K562 treated with DMSO at 1 percent for 12 hours (cell line): ENCODE measurements around the gene PI4KA. TPM values are rescaled to one million over a fixed set of nuclear protein-coding genes. Genes with fewer than 3 reads are reported as not detected.

Source experiments
- total RNA-seq: library from RNA; unstranded; fragments of 300-600 nt; gene quantifications from 2 replicates; pipeline ENCODE4 v1.2.3, GENCODE V29; 2022; ENCODE audit not compliant: insufficient read depth

The PI4KA gene
- 121 and 259 TPM in 2 replicates for total RNA-seq

DNA sequence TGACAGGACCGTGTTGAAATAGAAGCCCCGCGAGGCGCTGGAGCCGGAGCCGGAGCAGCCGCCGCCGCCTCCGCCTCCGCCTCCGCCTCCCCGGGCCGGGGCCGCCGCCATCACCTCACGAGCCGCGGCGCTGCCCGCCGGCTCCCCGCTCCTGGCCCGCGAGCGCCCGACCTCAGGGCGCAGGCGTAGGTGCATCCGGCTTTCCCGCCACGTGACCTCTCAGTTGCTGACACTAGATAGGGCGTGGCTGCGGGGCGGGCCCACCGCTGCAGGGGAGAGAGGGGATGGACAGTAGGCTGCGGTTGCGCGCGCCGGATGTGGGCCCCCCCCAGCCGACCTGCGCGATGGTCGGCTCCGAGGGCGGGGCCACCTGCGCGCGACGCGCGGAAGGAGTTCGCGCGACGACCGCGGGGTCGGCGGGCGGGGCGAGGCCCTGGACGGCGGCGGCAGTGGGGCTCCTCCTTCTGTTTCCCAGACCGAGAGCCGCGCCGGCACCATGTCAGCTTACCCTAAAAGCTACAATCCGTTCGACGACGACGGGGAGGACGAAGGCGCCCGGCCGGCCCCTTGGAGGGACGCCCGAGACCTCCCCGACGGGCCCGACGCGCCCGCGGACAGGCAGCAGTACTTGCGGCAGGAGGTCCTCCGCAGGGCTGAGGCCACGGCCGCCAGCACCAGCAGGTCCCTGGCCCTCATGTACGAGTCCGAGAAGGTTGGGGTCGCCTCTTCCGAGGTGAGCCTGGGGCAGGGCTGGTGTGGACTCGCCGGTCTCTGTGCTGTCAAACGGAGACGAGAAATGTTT is at the start of gene PI4KA, which contains the start of gene SNAP29:
Gene PI4KA (minus strand): TSS at position 197 of the 802 bp plus-strand sequence. CDS start 86 bp downstream, at position 111.
Gene SNAP29 (plus strand): TSS at position 393 of the 802 bp plus-strand sequence. CDS start 104 bp downstream, at position 497.

DNA sequence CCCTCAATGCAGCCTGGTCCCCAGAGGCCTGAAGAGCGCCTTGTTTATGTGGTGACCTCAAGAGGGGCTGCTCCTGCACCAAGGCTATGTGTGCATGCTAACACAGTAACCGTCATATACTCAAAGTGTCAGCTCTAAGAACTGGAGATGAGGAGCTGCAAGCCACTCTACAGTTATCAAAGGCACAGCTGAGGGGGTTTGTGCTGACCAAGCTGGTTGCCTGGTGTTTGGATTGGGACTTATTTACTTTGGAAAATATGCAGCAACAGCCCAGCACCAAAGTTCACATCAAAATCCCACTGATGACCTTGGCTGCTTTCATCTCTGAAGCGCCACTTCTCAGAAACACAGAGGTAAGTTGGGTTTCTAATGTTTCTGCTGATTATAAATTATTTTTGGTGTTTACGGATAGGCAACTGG is 84.8 kb downstream of the PI4KA start, which contains the start of gene SERPIND1:
Gene SERPIND1 (plus strand): TSS at position 321 of the 420 bp plus-strand sequence. CDS start 5,200 bp downstream, outside the sequence.

Other genes starting within 250 kb of the PI4KA start
- gene SERPIND1, start 84.7 kb downstream of the PI4KA start, total RNA-seq, result not detected in 2 replicates
- gene SNAP29, start 196 bp upstream of the PI4KA start, total RNA-seq, result 63.8 and 99.1 TPM in 2 replicates
- gene CRKL, start 58.6 kb upstream of the PI4KA start, total RNA-seq, result 68.0 and 179 TPM in 2 replicates
- gene AIFM3, start 108.4 kb upstream of the PI4KA start, total RNA-seq, result not detected in 2 replicates
- gene LZTR1, start 123.5 kb upstream of the PI4KA start, total RNA-seq, result 35.9 and 64.3 TPM in 2 replicates
- 171 and 193 TPM in 2 replicates for gene THAP7, start 143.3 kb upstream of the PI4KA start, total RNA-seq
- gene P2RX6, start 156.4 kb upstream of the PI4KA start, total RNA-seq, result 2.0 and 3.0 TPM in 2 replicates
- not detected in 2 replicates for gene SLC7A4, start 173.8 kb upstream of the PI4KA start, total RNA-seq
- gene LRRC74B, start 187.1 kb upstream of the PI4KA start, total RNA-seq, result not detected in 2 replicates